OCI-LY1 (cell line): ENCODE measurements around the gene PCDH10.
A peak's percentile ranks its signal among the peaks of the same experiment; 100 is the strongest.

Experiments used
- H2AFZ ChIP-seq: fragments of 200-600 bp; sonication (generic), shearing (Covaris generic); 2 replicates; pipeline ENCODE4 v1.6.0; 2014; ENCODE audit warnings: antibody characterized with exemption, mild to moderate bottlenecking, low read length
- H3F3A ChIP-seq: fragments of 200-600 bp; sonication (generic), shearing (Covaris generic); 2 replicates; pipeline ENCODE4 v1.6.0; 2014; ENCODE audit warnings: mild to moderate bottlenecking, antibody characterized with exemption, low read length, moderate library complexity; ENCODE audit not compliant: insufficient read depth
- H3K27ac ChIP-seq: fragments of 200-600 bp; sonication (generic); 2 replicates; pipeline ENCODE4 v1.5.1; 2014; ENCODE audit warnings: low read length, mixed run types, mild to moderate bottlenecking, low read depth; ENCODE audit not compliant: poor library complexity, severe bottlenecking
- H3K27me3 ChIP-seq: fragments of 200-600 bp; sonication (generic); 2 replicates; pipeline ENCODE4 v1.6.0; 2014; ENCODE audit warnings: antibody characterized with exemption, mild to moderate bottlenecking, low read length, moderate library complexity; ENCODE audit not compliant: insufficient read depth
- H3K36me3 ChIP-seq: fragments of 200-600 bp; sonication (generic); 2 replicates; pipeline ENCODE4 v1.6.1; 2014; ENCODE audit warnings: mild to moderate bottlenecking, antibody characterized with exemption, low read length, moderate library complexity, mixed read lengths; ENCODE audit not compliant: insufficient read depth
- H3K4me1 ChIP-seq: fragments of 200-600 bp; sonication (generic); 2 replicates; pipeline ENCODE4 v1.5.1; 2014; ENCODE audit warnings: mild to moderate bottlenecking, low read length, moderate library complexity; ENCODE audit not compliant: insufficient read depth, severe bottlenecking
- H3K4me2 ChIP-seq: fragments of 200-600 bp; sonication (generic), shearing (Covaris generic); 2 replicates; pipeline ENCODE4 v1.6.1; 2014; ENCODE audit warnings: low read length
- H3K4me3 ChIP-seq: fragments of 200-600 bp; sonication (generic); 2 replicates; pipeline ENCODE4 v1.5.1; 2014; ENCODE audit warnings: low read length, low read depth, mild to moderate bottlenecking, mixed read lengths; ENCODE audit not compliant: poor library complexity, severe bottlenecking
- H3K79me2 ChIP-seq: fragments of 200-600 bp; shearing (Covaris generic); 2 replicates; pipeline ENCODE4 v1.6.1; 2016; ENCODE audit warnings: mixed run types, low read length, mixed read lengths; ENCODE audit not compliant: insufficient read depth
- H3K9ac ChIP-seq: fragments of 200-600 bp; sonication (generic), shearing (Covaris generic); 2 replicates; pipeline ENCODE4 v1.6.1; 2014; ENCODE audit warnings: mild to moderate bottlenecking, low read length, mixed read lengths
- H3K9me2 ChIP-seq: fragments of 200-600 bp; sonication (generic), shearing (Covaris generic); 2 replicates; pipeline ENCODE4 v1.6.1; 2014; ENCODE audit warnings: low read depth, mild to moderate bottlenecking, low read length, mixed read lengths
- H3K9me3 ChIP-seq: fragments of 200-600 bp; shearing (Covaris generic); 2 replicates; pipeline ENCODE4 v1.6.1; 2014; ENCODE audit warnings: low read length, mixed read lengths
- H4K20me1 ChIP-seq: fragments of 200-600 bp; sonication (generic), shearing (Covaris generic); 2 replicates; pipeline ENCODE4 v1.6.0; 2016; ENCODE audit warnings: mild to moderate bottlenecking, low read length; ENCODE audit not compliant: insufficient read depth
- EZH2 ChIP-seq: fragments of 200-600 bp; sonication (generic), shearing (Covaris generic); IDR thresholded peaks from 2 replicates; pipeline ENCODE4 v1.8.0; 2017; ENCODE audit warnings: borderline replicate concordance, mixed run types, mild to moderate bottlenecking, antibody characterized with exemption, low read length, moderate library complexity, mixed read lengths
- TF ChIP-seq, protein P1 (sequence below): fragments of 200-600 bp; sonication (generic), shearing (Covaris generic); IDR thresholded peaks from 2 replicates; pipeline ENCODE4 v1.5.1; 2017; ENCODE audit warnings: mild to moderate bottlenecking, antibody characterized with exemption, low read length, moderate library complexity, mixed read lengths

PCDH10 gene

DNA sequence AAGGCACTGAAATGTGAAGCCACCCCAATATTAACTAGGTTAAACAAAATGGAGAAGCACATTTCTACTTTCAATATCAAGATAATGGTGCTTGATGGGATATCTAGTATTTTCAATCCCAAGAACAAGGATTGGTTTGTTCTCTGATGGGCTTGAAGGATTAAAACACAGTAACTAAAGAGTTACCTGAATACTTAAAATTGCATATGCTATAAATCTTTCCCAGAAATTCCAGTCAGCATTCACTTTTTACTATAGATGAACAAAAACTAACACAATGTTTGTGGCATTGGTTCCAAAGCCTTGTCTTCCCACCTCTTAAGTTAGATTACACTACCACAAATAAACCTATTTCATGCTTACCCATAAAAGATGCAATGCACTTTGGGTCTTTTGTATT lies 3.9 kb upstream of the PCDH10 start:
- no peak overlapping the region for H3K9ac ChIP-seq
- H3K4me3 ChIP-seq = no peak overlapping the region
- H3K36me3 ChIP-seq = no peaks in the 10 kb centered on the region
- H3K9me3 ChIP-seq = peaks cover 9% of the 10 kb centered on the region
- no peak for TF ChIP-seq EZH2
- H3K9me2 ChIP-seq = no peaks in the 10 kb centered on the region
- no peaks in the 10 kb centered on the region for H3K79me2 ChIP-seq
- H3F3A ChIP-seq = no peaks in the 10 kb centered on the region
- H2AFZ ChIP-seq = peak overlapping the region; percentile 99; the same call in 1 of the 2 replicates
- no peaks in the 10 kb centered on the region for H4K20me1 ChIP-seq
- no peak overlapping the region for H3K4me2 ChIP-seq
- H3K27me3 ChIP-seq = no peaks in the 10 kb centered on the region
- H3K4me1 ChIP-seq = peaks cover 39% of the 10 kb centered on the region
- H3K27ac ChIP-seq = peak overlapping the region; percentile 46

DNA sequence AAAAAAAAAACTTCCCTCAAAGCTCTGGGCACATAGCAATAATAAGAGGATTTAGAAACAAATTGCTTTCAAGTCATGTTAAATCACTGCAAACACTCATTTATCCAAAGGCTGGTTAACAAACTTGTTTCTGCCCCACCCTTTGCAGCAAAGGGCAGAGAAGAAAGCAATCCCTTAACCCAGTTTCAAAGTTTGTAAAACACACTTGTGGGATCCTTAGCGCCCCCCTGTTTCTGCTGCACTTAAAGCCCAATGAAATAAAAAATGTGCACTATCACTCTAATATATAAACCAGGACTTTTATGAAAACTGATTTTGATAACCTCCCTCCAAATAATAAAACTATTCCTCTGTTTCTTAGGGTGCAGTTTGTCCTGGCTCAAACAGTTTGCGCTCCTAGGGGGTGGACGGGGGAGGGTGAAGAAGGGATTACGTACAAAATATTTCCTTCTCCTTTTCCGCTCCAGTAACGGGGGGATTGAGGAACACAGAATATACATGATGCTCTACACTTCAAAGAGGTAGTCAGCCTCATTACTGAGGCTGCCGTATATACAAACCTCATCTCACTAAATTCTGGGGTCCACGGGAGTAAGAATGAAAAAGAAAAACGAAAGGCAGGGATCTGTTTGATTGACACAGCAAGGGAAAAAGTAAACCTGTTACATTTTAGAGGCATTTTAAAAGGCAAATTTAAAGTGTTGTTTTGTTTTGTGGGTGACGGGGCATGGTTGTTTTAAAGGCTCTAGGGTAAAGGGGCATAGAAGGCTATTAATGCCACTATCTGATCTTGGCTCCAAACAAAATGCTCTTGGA lies 3.1 kb upstream of the PCDH10 start:
- Histone ChIP-seq H3K4me3 (peak overlapping the region; percentile 27), H3K9ac (no peak overlapping the region), H2AFZ (peak overlapping the region; percentile 52)

DNA sequence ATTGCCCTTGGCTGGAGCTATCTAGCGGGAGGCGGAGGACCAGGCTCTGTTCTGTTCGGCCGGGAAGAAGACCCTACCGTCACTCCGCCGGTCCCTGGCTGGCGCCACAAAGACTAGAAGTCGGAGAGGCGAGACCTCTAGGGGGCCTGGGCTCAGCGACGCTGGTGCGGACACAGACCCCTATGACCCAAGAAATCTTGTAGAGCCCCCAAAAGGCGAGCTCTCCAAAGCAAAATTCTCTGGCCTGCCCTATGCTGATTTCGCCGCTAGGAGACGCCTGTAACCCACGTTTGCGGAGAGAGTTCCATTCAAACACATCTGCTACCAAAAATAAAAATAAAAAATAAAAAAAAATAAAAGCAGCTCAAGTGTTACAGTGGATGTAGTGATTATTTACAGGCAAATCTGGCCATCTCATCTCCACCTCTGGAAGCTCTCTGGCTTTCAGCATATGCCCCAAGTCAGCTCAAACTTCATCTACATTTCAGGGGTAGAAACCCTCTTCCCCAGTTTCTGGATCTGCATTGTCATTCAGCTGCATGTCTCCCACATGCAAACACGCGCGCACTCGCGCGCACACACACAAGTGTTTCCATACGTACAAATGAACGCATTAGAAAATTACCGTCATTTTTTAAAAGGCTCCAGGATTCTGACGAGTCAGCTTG lies 2.4 kb upstream of the PCDH10 start:
- H3K4me1 ChIP-seq = peaks cover 39% of the 10 kb centered on the region
- H3K36me3 ChIP-seq = no peaks in the 10 kb centered on the region
- H3K4me2 ChIP-seq = peak overlapping the region; percentile 51; the same call in 1 of the 2 replicates
- H3K9me2 ChIP-seq = no peaks in the 10 kb centered on the region
- H3F3A ChIP-seq = no peaks in the 10 kb centered on the region
- no peak overlapping the region for H2AFZ ChIP-seq
- peak overlapping the region; percentile 27 for H3K4me3 ChIP-seq
- H3K9me3 ChIP-seq = peaks cover 22% of the 10 kb centered on the region
- no peak overlapping the region for H3K27ac ChIP-seq
- no peak overlapping the region for H3K9ac ChIP-seq
- TF ChIP-seq, protein P1, sequence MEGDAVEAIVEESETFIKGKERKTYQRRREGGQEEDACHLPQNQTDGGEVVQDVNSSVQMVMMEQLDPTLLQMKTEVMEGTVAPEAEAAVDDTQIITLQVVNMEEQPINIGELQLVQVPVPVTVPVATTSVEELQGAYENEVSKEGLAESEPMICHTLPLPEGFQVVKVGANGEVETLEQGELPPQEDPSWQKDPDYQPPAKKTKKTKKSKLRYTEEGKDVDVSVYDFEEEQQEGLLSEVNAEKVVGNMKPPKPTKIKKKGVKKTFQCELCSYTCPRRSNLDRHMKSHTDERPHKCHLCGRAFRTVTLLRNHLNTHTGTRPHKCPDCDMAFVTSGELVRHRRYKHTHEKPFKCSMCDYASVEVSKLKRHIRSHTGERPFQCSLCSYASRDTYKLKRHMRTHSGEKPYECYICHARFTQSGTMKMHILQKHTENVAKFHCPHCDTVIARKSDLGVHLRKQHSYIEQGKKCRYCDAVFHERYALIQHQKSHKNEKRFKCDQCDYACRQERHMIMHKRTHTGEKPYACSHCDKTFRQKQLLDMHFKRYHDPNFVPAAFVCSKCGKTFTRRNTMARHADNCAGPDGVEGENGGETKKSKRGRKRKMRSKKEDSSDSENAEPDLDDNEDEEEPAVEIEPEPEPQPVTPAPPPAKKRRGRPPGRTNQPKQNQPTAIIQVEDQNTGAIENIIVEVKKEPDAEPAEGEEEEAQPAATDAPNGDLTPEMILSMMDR = peak; percentile 56
- no peak for TF ChIP-seq EZH2
- no peaks in the 10 kb centered on the region for H4K20me1 ChIP-seq
- H3K79me2 ChIP-seq = no peaks in the 10 kb centered on the region
- no peaks in the 10 kb centered on the region for H3K27me3 ChIP-seq

More for the DNA sequence above, 3.1 kb upstream of the PCDH10 start:
- Histone ChIP-seq H3K4me2 (peak overlapping the region; percentile 51; the same call in 1 of the 2 replicates), H3K4me1 (peaks cover 39% of the 10 kb centered on the region), H3K36me3 (no peaks in the 10 kb centered on the region), H3F3A (no peaks in the 10 kb centered on the region), H3K27me3 (no peaks in the 10 kb centered on the region), H4K20me1 (no peaks in the 10 kb centered on the region), H3K9me2 (no peaks in the 10 kb centered on the region), H3K9me3 (peaks cover 16% of the 10 kb centered on the region), H3K79me2 (no peaks in the 10 kb centered on the region), H3K27ac (no peak overlapping the region)
- no peak for TF ChIP-seq EZH2
- TF ChIP-seq, protein P1 = no peak; the same call in 1 of the 2 replicates
